IMR-90 (cell line): ENCODE results near the gene FBXL19. TPM values are rescaled to one million over a fixed set of nuclear protein-coding genes. Genes with fewer than 3 reads are reported as not detected.

Experiments
- ATAC-seq: fragments of 200-7000 bp; cut with Tn5 transposase; 2 replicates; pipeline ENCODE4 v1.9.1; 2020; ENCODE audit warnings: low read depth, mild to moderate bottlenecking, moderate library complexity
- BruUV-seq: library from RNA; stranded (reverse); fragments of 400-500 nt; replicated peaks from 2 replicates; lab custom pipeline; 2021; lab: Mats Ljungman, UMichigan
- CTCF ChIA-PET: fragments of 300-600 bp; formaldehyde crosslinking; extraction: SDS; loops from one replicate; lab custom pipeline; 2021; ENCODE audit warnings: antibody characterized with exemption; lab: Yijun Ruan, JAX
- POLR2A ChIA-PET: fragments of 300-600 bp; sonication (Branson Sonifier 250); formaldehyde crosslinking; loops from one replicate; lab custom pipeline; 2022; ENCODE audit warnings: antibody characterized with exemption; ENCODE audit not compliant: unreplicated experiment; lab: Charles Lee
- DNase-seq: peaks from one replicate; pipeline ENCODE4 v3.0.0; 2013
- H2AFZ ChIP-seq: replicated peaks from 2 replicates; pipeline ENCODE3; 2013; ENCODE audit warnings: low read length, mild to moderate bottlenecking; ENCODE audit not compliant: poor library complexity
- H2AK5ac ChIP-seq: 2 replicates; pipeline ENCODE4 v1.6.1; 2013; ENCODE audit warnings: low read depth, low read length, inconsistent platforms
- H2AK9ac ChIP-seq: replicated peaks from 2 replicates; pipeline ENCODE3; 2013; ENCODE audit warnings: mild to moderate bottlenecking, low read depth, low read length, moderate library complexity; ENCODE audit not compliant: poor library complexity
- H2BK120ac ChIP-seq: 2 replicates; pipeline ENCODE4 v1.6.1; 2013; ENCODE audit warnings: low read depth, low read length, inconsistent platforms
- H2BK15ac ChIP-seq: 3 replicates; pipeline ENCODE4 v1.6.1; 2013; ENCODE audit warnings: low read depth, low read length, inconsistent platforms
- H2BK20ac ChIP-seq: 2 replicates; pipeline ENCODE4 v1.6.1; 2013; ENCODE audit warnings: low read depth, mild to moderate bottlenecking, inconsistent platforms, low read length, moderate library complexity
- H2BK5ac ChIP-seq: 2 replicates; pipeline ENCODE4 v1.6.1; 2013; ENCODE audit warnings: mild to moderate bottlenecking, low read depth, low read length, inconsistent platforms; ENCODE audit not compliant: poor library complexity, severe bottlenecking
- H3K14ac ChIP-seq: replicated peaks from 2 replicates; pipeline ENCODE4 v1.6.1; 2013; ENCODE audit warnings: low read depth, low read length, inconsistent platforms
- H3K18ac ChIP-seq: 2 replicates; pipeline ENCODE4 v1.6.1; 2013; ENCODE audit warnings: low read depth, low read length, control low read depth
- H3K23ac ChIP-seq: 2 replicates; pipeline ENCODE4 v1.6.1; 2013; ENCODE audit warnings: low read depth, low read length, inconsistent platforms
- H3K27ac ChIP-seq: 2 replicates; pipeline ENCODE4 v1.5.1; 2013; ENCODE audit warnings: mild to moderate bottlenecking, control low read depth, low read length; ENCODE audit not compliant: insufficient read depth
- H3K27me3 ChIP-seq: 2 replicates; pipeline ENCODE4 v1.6.1; 2013; ENCODE audit warnings: low read length; ENCODE audit not compliant: control insufficient read depth, insufficient read depth
- H3K36me3 ChIP-seq: 2 replicates; pipeline ENCODE4 v1.6.1; 2013; ENCODE audit warnings: low read length, mixed read lengths; ENCODE audit not compliant: control insufficient read depth, insufficient read depth
- H3K4ac ChIP-seq: 2 replicates; pipeline ENCODE4 v1.6.1; 2013; ENCODE audit warnings: low read depth, low read length, inconsistent platforms
- H3K4me1 ChIP-seq: 2 replicates; pipeline ENCODE4 v1.6.1; 2013; ENCODE audit warnings: low read length, mixed read lengths; ENCODE audit not compliant: control insufficient read depth, insufficient read depth
- H3K4me2 ChIP-seq: 2 replicates; pipeline ENCODE4 v1.6.1; 2013; ENCODE audit warnings: low read depth, mild to moderate bottlenecking, control low read depth, low read length, moderate library complexity
- H3K4me3 ChIP-seq: 2 replicates; pipeline ENCODE4 v1.5.1; 2013; ENCODE audit warnings: low read depth, mild to moderate bottlenecking, control low read depth, low read length, moderate library complexity; ENCODE audit not compliant: insufficient read depth
- H3K56ac ChIP-seq: 2 replicates; pipeline ENCODE4 v1.6.1; 2013; ENCODE audit warnings: low read length, inconsistent platforms; ENCODE audit not compliant: insufficient read depth; ENCODE audit errors: extremely low read depth
- H3K79me1 ChIP-seq, 2 experiments: 2 replicates each; pipeline ENCODE4 v1.6.1; 2013; ENCODE audit warnings: low read length in 2 of 2, inconsistent platforms in 1 of 2, low read depth in 1 of 2
- H3K9ac ChIP-seq: 2 replicates; pipeline ENCODE4 v1.6.1; 2013; ENCODE audit warnings: low read depth, low read length, control low read depth
- H3K9me1 ChIP-seq: 2 replicates; pipeline ENCODE4 v1.6.1; 2013; ENCODE audit warnings: low read length, inconsistent platforms; ENCODE audit not compliant: insufficient read depth
- H3K9me3 ChIP-seq: 2 replicates; pipeline ENCODE4 v1.6.1; 2013; ENCODE audit warnings: low read length; ENCODE audit not compliant: control insufficient read depth, insufficient read depth
- H4K20me1 ChIP-seq: 2 replicates; pipeline ENCODE4 v1.6.1; 2013; ENCODE audit warnings: low read length, inconsistent platforms; ENCODE audit not compliant: insufficient read depth
- H4K5ac ChIP-seq: 2 replicates; pipeline ENCODE4 v1.6.1; 2013; ENCODE audit warnings: mild to moderate bottlenecking, low read depth, low read length, control low read depth
- H4K8ac ChIP-seq, 2 experiments: 2 replicates each; pipeline ENCODE4 v1.6.1; 2013; ENCODE audit warnings: low read depth in 2 of 2, low read length in 2 of 2, control low read depth in 1 of 2, inconsistent platforms in 1 of 2
- H4K91ac ChIP-seq: 2 replicates; pipeline ENCODE4 v1.6.1; 2013; ENCODE audit warnings: low read depth, low read length, inconsistent platforms; ENCODE audit not compliant: insufficient read depth
- BHLHE40 ChIP-seq: fragments of 150-350 bp; IDR thresholded peaks from 2 replicates; pipeline ENCODE4 v1.6.1; 2016; ENCODE audit warnings: mild to moderate bottlenecking, low read depth, low read length
- FOS ChIP-seq: fragments of 150-350 bp; IDR thresholded peaks from 2 replicates; pipeline ENCODE4 v1.6.1; 2016; ENCODE audit warnings: low read depth, low read length
- POLR2A ChIP-seq: IDR thresholded peaks from 2 replicates; pipeline ENCODE4 v1.6.1; 2012; ENCODE audit warnings: mild to moderate bottlenecking, low read depth, low read length
- RAD21 ChIP-seq: IDR thresholded peaks from 2 replicates; pipeline ENCODE4 v1.6.1; 2012; ENCODE audit warnings: low read length, improper control_type of control experiment
- RFX5 ChIP-seq: IDR thresholded peaks from 2 replicates; pipeline ENCODE4 v1.8.0; 2012; ENCODE audit warnings: low read depth, mild to moderate bottlenecking, low read length, moderate library complexity
- SMC3 ChIP-seq: fragments of 150-350 bp; IDR thresholded peaks from 2 replicates; pipeline ENCODE4 v1.6.1; 2016; ENCODE audit warnings: low read depth, mild to moderate bottlenecking, antibody characterized with exemption, low read length, moderate library complexity
- WGBS, 2 experiments: methylation state at CpG; one replicate each; pipeline versions ENCODE4 v1.1.5 to v1.1.7; 2013; ENCODE audit warnings: missing lambda C conversion rate in 2 of 2; ENCODE audit not compliant: insufficient read length in 1 of 2; ENCODE audit errors: extremely low coverage in 2 of 2; 5-methylcytosine and 5-hydroxymethylcytosine counted together
- dilution Hi-C: fragments of 300-500 bp; cut with HindIII; formaldehyde crosslinking; loops from one replicate; pipeline ENCODE4 v1.14.3; 2018; ENCODE audit warnings: low sequenced_read_pairs; ENCODE audit not compliant: unreplicated experiment
- in situ Hi-C: fragments of 300-500 bp; cut with MboI; formaldehyde crosslinking; loops from 3 replicates; pipeline ENCODE4 v1.14.3; 2019; ENCODE audit warnings: low sequenced_read_pairs, inconsistent platforms, mixed read lengths
- intact Hi-C: fragments of 100-400 bp; cut with micrococcal nuclease; formaldehyde crosslinking; loops from 2 replicates; pipeline ENCODE4 v1.10.0; 2022
- polyA plus RNA-seq, 3 experiments: library from polyadenylated mRNA; depleted of rRNA; stranded (reverse); fragments of >200 nt; gene quantifications; 2 replicates each; pipeline ENCODE4 v1.2.3, GENCODE V29; 2012; ENCODE audit warnings: low replicate concordance in 1 of 3
- total RNA-seq: library from RNA; depleted of rRNA; stranded (reverse); fragments of >200 nt; gene quantifications from 2 replicates; pipeline ENCODE4 v1.2.3, GENCODE V29; 2012
- TF ChIP-seq, protein P1 (sequence below): fragments of 150-350 bp; IDR thresholded peaks from 2 replicates; pipeline ENCODE4 v1.6.1; 2016; ENCODE audit warnings: low read depth, mild to moderate bottlenecking, low read length, moderate library complexity, borderline replicate concordance

FBXL19 gene
- total and polyA plus RNA-seq, 2 of the 4 experiments (the other 2 are of a cell fraction): 5.0 to 13.8 TPM

DNA sequence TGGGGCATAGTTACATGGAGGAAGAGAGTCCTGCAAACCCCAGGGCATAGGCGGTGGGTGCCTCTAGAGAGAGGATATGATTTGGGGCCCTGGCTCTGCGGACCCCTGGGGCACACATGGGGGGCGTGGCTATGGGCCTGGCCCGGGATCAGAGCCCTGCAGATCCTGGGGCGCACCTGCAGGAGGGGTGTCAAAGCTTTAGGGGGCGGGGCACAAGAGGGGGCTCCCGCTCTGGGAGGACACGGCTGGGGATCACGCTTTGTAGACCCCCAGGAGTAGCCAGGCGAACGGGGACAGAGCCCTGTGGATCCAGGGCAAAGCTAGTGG is 30.0 kb upstream of the FBXL19 start:
- DNase-seq: no peak
- H3K9me1 ChIP-seq: peaks cover 25% of the 10 kb centered on the region
- dilution Hi-C loops (no loop called here), intact Hi-C loops (no loop called here), in situ Hi-C loops (no loop called here)
- H4K8ac ChIP-seq: peak overlapping the region; percentile 82 to 96
- peak overlapping the region; percentile 99 for H3K23ac ChIP-seq
- peaks cover 14 to 62% of the 10 kb centered on the region in 2 experiments for H3K79me1 ChIP-seq
- peak overlapping the region; percentile 94 for H2AK5ac ChIP-seq
- H3K4me3 ChIP-seq: peak overlapping the region; percentile 98
- peak overlapping the region; percentile 89 for H3K56ac ChIP-seq
- peak overlapping the region; percentile 92 for H4K91ac ChIP-seq
- CTCF ChIA-PET: no interaction called here
- peak overlapping the region; percentile 96 for H3K9ac ChIP-seq
- peak overlapping the region; percentile 91 for H4K5ac ChIP-seq
- WGBS, 2 experiments: 0% methylated on average over 6 of the region's 11 CpGs; no CpG with 5 or more reads in 1 of the 2 experiments
- H2AFZ ChIP-seq: peak overlapping the region; percentile 99
- H3K27ac ChIP-seq: peak overlapping the region; percentile 90
- peak overlapping the region; percentile 89; the same call in 1 of the 3 replicates for H2BK15ac ChIP-seq
- H2AK9ac ChIP-seq: peak overlapping the region; percentile 100
- H3K14ac ChIP-seq: peak overlapping the region; percentile 100
- peak overlapping the region; percentile 87 for H3K18ac ChIP-seq
- H4K20me1 ChIP-seq: 0 out of 2 replicates have a peak, but pooled peaks cover 5% of the 10 kb centered on the region
- H2BK5ac ChIP-seq: peak overlapping the region; percentile 93
- no peaks in the 10 kb centered on the region for H3K27me3 ChIP-seq
- H3K9me3 ChIP-seq: no peaks in the 10 kb centered on the region
- peaks cover 23% of the 10 kb centered on the region for H3K4me1 ChIP-seq
- TF ChIP-seq RAD21: no peak
- TF ChIP-seq, protein P1, sequence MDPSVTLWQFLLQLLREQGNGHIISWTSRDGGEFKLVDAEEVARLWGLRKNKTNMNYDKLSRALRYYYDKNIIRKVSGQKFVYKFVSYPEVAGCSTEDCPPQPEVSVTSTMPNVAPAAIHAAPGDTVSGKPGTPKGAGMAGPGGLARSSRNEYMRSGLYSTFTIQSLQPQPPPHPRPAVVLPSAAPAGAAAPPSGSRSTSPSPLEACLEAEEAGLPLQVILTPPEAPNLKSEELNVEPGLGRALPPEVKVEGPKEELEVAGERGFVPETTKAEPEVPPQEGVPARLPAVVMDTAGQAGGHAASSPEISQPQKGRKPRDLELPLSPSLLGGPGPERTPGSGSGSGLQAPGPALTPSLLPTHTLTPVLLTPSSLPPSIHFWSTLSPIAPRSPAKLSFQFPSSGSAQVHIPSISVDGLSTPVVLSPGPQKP: no peak
- no peak for TF ChIP-seq SMC3
- no peak for TF ChIP-seq POLR2A
- TF ChIP-seq FOS: no peak
- TF ChIP-seq RFX5: no peak
- no peak for TF ChIP-seq BHLHE40
- H3K4ac ChIP-seq: peak overlapping the region; percentile 99
- H2BK20ac ChIP-seq: no peak overlapping the region
- ATAC-seq: no peak
- peak overlapping the region; percentile 94 for H3K4me2 ChIP-seq
- H3K36me3 ChIP-seq: peaks cover 21% of the 10 kb centered on the region
- POLR2A ChIA-PET: no interaction called here
- peak overlapping the region; percentile 71 for H2BK120ac ChIP-seq
- no TSS peak for BruUV-seq
